NCI-H1930 (cell line): ENCODE measurements around the gene SYNGR1.

Source experiments
- DNase-seq, 2 experiments: peaks; one replicate each; lab custom pipeline; 2025; lab: John Stamatoyannopoulos, UW

The SYNGR1 gene

DNA sequence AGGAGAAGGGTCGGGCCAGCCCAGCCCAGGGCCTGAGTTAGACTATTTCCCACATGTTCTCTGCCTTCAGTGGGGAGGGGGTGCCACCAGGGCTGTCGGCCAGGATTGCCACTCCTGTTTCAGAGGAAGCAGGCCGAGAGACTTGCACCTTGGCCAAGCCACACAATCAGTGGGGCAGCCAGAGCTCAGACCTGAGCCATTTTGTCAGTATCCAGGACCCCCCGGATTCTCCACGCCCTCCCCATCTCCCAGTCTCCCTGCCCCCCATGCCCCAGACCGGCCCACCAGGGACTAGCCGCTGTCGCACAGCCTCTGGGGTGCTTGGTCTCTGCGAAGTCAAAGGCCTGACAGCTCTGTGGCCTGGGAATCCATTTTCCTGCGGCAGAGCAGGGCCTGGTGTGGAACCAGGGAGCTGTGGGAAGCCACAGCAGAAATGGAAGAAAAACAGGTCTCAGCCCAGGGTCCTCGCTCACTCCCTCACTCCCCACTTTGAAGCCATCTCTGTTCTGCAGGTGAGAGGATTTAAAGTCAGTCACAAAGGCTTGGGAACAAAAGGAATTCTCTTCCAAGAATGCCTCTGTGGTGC is 81.5 kb downstream of the SYNGR1 start:
- no peak for DNase-seq

DNA sequence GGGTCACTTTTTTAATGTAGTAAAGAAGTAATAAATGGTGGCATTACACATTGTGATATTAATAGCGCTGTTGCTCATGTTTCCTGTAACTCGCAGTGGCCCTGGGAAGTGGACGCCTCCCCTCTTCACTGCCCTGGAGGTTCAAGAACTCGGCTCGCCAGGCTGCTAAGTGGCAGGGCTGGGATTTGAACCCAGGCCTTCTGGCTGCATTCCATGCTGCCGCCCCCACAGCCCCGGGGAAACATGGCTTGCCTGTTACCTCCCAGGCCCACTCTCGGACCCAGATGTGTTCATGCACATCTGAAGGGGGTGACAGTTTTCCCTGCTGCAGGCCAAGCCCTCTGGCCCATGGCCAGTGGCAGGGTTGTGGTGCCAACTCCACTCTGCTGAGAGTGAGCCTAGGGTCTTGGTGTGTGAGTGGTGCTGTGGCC is 82.0 kb downstream of the SYNGR1 start:
- no peak for DNase-seq

DNA sequence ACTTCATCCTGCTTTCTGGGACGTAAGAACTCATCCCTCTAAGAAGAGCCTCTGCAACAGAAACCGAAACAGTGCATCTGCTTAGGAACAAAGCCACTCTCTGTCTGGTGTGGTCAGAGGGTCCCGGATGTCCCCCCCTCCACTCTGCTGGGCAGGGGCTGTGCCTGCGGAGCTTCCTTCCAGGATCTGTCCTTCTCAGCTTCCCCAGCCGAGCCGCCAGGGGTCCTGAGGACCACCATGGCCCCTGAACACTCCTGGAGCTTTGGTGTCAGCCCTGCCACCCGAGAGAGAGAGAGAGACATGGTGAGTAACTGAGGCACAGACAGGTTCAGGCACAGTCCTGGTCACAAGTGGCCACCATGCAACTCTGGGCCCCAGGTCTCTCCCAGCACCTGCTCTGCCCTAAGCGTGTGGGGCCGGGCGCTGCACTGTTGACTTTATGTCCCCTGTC is 82.6 kb downstream of the SYNGR1 start:
- no peak for DNase-seq

DNA sequence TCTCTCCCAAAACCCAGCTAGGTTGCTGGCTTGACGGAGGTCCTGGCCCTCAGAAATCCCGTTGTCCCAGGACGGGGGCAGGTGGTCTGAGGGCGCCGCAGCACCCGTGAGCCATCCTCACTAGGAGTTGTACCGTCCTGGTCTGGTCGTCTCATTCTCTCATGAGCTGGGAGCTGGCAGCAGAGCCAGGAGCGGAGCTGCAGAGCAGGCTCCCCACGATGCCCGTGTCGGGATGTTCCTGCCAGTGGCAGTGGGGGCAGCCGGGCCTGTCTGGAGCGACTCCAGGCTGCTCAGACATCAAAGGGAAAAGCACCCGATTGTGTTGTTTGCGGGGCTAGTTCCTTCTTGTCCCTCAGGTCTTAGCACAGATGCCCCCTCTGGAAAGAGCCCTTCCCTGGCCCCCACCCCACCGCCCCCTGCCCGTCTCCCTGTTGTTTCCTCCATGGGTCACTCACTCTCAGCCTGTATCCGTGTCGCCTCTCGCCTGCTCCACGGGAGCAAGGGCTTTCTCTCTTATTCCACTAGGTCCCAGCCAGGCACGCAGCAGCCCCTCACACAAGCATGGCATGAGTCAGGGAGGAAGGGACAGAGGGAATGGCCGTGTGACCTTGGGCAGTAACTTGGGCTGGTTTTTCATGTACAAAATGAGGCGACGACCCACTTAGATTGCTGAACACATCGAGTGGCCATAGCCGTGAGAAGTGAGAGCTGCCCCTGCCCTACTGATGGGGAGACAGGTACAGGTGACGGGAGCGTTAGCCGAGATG is 83.9 kb downstream of the SYNGR1 start:
- DNase-seq, result no peak

DNA sequence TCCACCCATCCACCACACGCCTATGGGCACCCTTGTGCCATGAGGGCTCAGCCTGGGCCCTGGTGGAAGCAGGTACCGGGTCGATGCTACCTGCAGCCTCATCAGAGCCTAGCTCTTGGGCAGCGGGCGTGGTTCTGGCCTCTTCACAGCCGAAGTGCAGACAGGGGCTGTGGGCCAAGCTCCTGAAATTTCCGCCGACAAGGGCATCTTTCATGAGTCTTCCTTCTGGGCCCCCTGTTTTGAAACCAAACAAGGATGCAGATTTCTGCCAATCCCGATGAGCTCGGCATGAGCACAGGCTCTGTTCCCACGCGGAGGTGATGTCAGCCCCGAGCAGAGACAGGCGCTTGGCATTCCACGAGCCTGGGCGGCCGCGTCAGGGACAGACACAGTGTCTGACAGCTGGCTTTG is 84.5 kb downstream of the SYNGR1 start:
- no peak for DNase-seq

DNA sequence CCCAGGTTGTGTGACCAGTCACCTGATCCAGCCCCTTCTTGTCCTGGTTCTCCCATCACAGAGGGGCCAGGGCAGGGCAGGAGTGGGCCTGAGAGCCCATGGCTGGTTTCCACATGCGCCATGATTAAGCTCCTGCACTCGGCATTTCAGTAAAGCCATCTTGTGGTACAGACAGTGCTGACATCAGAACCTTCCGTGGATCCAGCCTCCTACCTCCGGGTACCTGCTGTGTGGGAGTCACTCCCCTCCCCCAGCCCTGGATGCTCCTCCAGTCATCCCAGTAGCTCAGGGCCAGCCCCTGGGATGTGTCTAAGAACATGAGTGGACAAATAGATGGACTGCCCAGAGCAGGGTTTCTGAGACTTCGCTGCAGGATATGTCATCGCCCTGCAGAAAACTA is 84.9 kb downstream of the SYNGR1 start:
- DNase-seq, result no peak
